Measurements from ENCODE around the gene OR2AG2.
"Not testable (repeated sequence)": the region's sequence is repeated elsewhere in the genome, so short reads cannot be mapped to it uniquely, and the experiment has no call there.

OR2AG2 gene, protein sequence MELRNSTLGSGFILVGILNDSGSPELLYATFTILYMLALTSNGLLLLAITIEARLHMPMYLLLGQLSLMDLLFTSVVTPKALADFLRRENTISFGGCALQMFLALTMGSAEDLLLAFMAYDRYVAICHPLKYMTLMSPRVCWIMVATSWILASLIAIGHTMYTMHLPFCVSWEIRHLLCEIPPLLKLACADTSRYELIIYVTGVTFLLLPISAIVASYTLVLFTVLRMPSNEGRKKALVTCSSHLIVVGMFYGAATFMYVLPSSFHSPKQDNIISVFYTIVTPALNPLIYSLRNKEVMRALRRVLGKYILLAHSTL

DNA sequence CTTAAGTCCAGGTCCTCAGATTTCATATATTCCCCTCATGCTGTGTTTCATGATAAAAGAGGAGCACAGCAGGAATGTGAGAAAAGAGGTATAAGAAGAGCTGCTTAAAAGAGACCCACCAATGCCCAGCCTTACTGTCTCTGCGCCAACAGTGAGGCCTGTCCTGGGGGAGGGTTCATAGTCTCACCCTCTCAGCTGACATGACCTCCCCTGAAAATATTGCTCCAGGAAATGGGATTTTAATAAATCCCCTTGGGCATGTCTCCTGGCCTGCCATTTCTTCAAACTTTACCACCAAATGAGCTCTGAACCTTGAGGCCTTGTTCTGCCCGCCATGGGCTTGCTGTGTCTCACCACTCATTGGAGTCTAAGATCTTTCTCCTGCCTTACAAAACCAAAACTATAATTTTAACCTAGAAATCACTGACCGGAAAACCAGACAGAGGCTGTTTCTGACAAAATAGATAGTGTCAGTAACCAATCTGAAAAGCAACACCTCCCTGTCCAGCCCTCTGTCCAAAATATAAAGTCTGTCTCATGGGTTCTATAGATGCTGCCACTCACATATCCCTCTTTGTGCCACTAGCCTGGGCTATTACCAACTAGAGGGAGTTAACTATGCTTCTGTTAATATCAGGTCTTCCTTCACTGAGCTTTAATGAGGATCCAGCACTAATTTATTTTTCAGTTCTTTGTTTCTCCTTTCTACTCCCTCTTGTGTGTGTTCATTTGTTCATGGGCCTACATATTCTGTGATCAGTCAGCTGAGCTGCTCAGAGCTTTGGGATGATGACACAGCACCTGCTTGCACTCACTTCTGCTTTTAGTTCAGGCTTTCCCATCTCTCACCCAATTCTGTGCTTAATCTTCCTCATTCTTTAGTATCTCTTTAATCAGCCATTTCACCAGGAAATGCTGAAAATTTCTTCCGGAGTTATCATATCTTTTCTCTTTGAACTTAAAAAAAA, at the start of gene OR2AG2:
Gene OR2AG2 (minus strand): TSS at position 51 of the 968 bp plus-strand sequence. CDS start 3,019 bp downstream, outside the sequence.
- DNase-seq (ENCODE audit: low spot score) = no peak
- no peaks in the 10 kb centered on the region for H3K36me3 Mint-ChIP-seq (ENCODE audit: low read depth)
- no peaks in the 10 kb centered on the region for H3K9me3 Mint-ChIP-seq
- H3K27me3 Mint-ChIP-seq (ENCODE audit: low read depth) = peaks cover 17% of the 10 kb centered on the region
- H3K4me3 Mint-ChIP-seq = no peak within 1 kb of the TSS
- no peak within 1 kb of the TSS for H3K27ac Mint-ChIP-seq
- no peaks in the 10 kb centered on the region for H3K4me1 Mint-ChIP-seq (ENCODE audit: low read depth)

DNA sequence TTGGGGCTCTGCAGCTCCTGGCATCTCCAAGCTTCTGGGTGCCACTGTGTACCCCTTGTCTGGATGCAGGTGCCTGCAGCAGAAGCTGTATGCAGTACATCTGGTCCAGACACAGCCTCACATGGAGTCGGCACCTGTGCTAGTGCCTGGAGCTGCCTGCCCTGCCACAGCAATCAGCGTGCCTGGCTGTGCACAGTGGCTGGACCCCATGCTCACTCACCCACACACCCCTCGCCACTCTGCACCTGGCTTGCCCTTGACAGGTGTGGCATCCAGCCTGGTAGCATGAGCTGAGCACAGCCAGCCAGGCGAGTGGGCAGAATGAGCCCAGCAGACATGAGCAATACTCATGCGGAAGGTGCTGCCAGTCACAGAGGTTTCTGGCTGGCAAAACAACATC, 47.2 kb upstream of the OR2AG2 start:
- H3K36me3 Mint-ChIP-seq (ENCODE audit: low read depth) = no peaks in the 10 kb centered on the region
- H3K4me3 Mint-ChIP-seq = no peak overlapping the region
- DNase-seq (ENCODE audit: low spot score) = no peak
- no peaks in the 10 kb centered on the region for H3K4me1 Mint-ChIP-seq (ENCODE audit: low read depth)
- H3K9me3 Mint-ChIP-seq = no peaks in the 10 kb centered on the region
- H3K27me3 Mint-ChIP-seq (ENCODE audit: low read depth) = peaks cover 8% of the 10 kb centered on the region
- H3K27ac Mint-ChIP-seq = no peak overlapping the region

DNA sequence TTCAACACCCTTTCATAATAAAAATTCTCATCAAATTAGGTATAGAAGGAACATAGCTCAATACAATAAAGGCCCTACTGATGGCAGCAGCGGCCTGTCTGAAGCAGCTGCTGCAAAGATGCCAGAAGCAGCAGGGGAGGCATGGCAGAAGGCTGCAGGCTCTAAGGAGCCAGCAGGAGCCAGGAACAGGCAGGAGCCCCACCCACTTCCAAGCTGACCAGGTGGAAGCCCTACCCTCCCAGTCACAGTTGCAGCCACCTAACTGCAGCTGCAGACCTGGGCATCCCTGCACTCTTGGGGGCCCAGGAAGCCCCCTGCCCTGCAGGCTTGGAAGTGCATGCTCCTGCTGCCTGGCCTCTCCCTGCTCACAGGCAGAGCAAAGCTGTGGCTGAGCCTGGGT, 45.9 kb upstream of the OR2AG2 start:
- Mint-ChIP-seq H3K36me3 (ENCODE audit: low read depth) (no peaks in the 10 kb centered on the region), H3K4me3 (no peak overlapping the region)

DNA sequence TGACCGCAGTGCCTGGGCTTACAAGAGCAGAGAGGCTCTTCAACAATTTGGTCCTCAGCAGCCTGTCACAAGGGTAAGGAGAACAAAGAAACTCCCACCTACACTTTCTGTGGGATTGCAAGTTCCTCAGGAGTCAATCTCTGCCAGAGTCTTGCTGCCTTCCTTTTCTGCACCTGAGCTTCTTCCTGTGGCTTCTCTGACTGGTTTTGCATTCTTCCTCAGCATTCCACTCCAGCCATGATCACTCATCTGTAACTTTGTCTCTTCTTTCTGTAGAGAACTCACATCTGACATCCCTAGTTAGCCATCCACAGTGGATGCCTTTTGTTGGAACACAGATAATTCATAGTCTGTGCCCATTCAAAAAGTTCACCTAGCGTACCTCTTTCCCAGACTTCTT, 41.9 kb upstream of the OR2AG2 start:
- H3K9me3 Mint-ChIP-seq = no peaks in the 10 kb centered on the region
- no peak for DNase-seq (ENCODE audit: low spot score)
- H3K27me3 Mint-ChIP-seq (ENCODE audit: low read depth) = peaks cover 12% of the 10 kb centered on the region
- H3K36me3 Mint-ChIP-seq (ENCODE audit: low read depth) = no peaks in the 10 kb centered on the region
- no peak overlapping the region for H3K4me3 Mint-ChIP-seq
- no peak overlapping the region for H3K27ac Mint-ChIP-seq
- H3K4me1 Mint-ChIP-seq (ENCODE audit: low read depth) = no peaks in the 10 kb centered on the region

More for the DNA sequence above, 45.9 kb upstream of the OR2AG2 start:
- DNase-seq (ENCODE audit: low spot score) = no peak
- H3K27me3 Mint-ChIP-seq (ENCODE audit: low read depth) = peaks cover 9% of the 10 kb centered on the region
- no peaks in the 10 kb centered on the region for H3K9me3 Mint-ChIP-seq
- no peak overlapping the region for H3K27ac Mint-ChIP-seq
- H3K4me1 Mint-ChIP-seq (ENCODE audit: low read depth) = no peaks in the 10 kb centered on the region

DNA sequence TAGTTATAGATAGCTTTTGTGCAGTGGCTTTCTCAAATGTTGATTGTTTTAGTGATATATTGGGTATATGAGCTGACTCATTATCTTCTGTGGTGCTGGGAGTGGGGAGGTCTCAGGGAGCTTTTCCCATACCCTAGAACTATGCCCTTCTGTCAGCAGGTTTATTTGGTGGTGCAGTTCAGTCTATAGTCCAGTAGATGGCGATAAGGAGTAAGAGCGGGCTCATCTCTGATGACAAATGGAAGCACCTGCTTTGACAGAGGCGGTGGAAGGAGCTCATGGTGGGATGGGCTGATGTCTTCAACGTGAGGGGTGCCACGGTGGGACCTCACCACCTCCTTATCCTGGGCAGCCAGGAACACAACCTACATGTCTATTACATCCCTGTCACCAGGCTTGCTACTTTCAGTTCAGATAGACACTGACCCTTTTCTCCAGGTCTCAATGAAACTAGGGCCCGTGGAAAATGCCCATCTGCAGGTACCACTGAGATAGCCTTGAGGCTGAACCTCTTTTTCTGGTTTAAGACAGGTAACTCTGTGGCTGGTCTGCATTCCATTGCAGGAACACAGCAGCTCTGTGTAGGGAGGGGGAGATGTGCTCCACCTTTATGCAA, 40.7 kb upstream of the OR2AG2 start:
- H3K36me3 Mint-ChIP-seq (ENCODE audit: low read depth) = no peaks in the 10 kb centered on the region
- no peaks in the 10 kb centered on the region for H3K4me1 Mint-ChIP-seq (ENCODE audit: low read depth)
- H3K9me3 Mint-ChIP-seq = no peaks in the 10 kb centered on the region
- DNase-seq (ENCODE audit: low spot score) = peak; percentile 22
- no peak overlapping the region for H3K27ac Mint-ChIP-seq
- no peak overlapping the region for H3K4me3 Mint-ChIP-seq
- peaks cover 20% of the 10 kb centered on the region for H3K27me3 Mint-ChIP-seq (ENCODE audit: low read depth)

DNA sequence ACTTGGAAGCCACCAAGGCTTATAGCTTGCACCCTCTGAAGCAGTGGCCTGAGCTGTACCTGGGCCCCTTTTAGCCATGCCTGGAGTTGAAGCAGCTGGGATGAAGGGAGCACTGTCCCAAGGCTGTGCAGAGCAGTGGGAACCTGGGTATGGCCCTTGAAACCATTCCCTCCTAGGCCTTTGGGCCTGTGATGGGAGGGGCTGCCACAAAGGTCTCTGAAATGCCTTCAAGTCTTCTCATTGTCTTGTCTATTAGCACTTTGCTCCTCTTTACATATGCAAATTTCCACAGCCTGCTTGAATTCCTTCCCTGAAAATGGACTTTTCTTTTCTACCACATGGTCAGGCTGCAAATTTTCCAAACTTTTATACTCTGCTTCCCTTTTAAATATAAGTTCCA, 29.3 kb upstream of the OR2AG2 start:
- not testable (repeated sequence) for H3K4me1 Mint-ChIP-seq (ENCODE audit: low read depth); H3K27ac Mint-ChIP-seq; H3K4me3 Mint-ChIP-seq; H3K9me3 Mint-ChIP-seq; DNase-seq (ENCODE audit: low spot score); H3K36me3 Mint-ChIP-seq (ENCODE audit: low read depth); H3K27me3 Mint-ChIP-seq (ENCODE audit: low read depth)

DNA sequence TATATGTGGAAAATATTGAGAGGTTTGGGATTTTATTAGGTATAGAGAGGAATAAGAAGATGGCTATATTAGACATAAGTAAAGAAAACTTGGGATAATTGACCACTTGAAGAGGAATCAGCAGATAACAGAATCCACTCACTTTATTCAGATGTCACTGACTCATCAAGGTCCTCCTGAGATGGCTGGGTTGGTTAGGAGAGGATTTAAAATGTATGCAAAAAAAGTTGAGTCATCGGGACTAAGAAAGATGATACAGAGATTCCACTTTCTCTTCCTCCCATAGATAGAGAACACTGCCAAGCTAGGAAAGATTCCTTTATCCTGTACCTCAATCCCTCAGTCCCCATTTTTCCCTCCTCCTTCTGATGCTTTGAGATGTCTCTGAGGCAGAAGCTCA, 27.6 kb upstream of the OR2AG2 start, which contains the start of gene OR6A2:
Gene OR6A2 (minus strand): TSS at position 288 of the 400 bp plus-strand sequence. CDS start 3,981 bp downstream, outside the sequence.
- H3K4me1 Mint-ChIP-seq (ENCODE audit: low read depth) = no peaks in the 10 kb centered on the region
- DNase-seq (ENCODE audit: low spot score) = no peak
- H3K4me3 Mint-ChIP-seq = no peak within 1 kb of the TSS
- peaks cover 3% of the 10 kb centered on the region for H3K27me3 Mint-ChIP-seq (ENCODE audit: low read depth)
- no peaks in the 10 kb centered on the region for H3K9me3 Mint-ChIP-seq
- H3K27ac Mint-ChIP-seq = no peak within 1 kb of the TSS
- H3K36me3 Mint-ChIP-seq (ENCODE audit: low read depth) = no peaks in the 10 kb centered on the region

DNA sequence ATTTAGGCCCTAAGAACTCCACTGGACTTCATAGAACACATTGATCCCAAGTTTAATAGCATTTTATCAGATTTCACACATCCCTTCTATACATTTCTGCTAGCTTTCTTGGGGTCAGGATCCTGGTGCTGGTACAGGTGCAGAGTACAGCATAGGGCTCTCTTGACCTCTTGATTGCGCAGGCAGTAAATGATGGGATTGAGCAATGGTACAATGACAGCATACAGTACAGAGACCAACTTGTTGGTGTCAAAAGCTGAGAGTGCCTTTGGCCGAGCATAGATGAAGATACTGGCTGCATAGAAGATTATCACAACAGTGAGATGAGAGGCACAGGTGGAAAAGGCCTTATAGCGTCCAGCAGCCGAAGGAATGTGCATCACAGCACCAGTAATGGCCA, 22.9 kb upstream of the OR2AG2 start:
- Mint-ChIP-seq H3K4me1 (ENCODE audit: low read depth) (no peaks in the 10 kb centered on the region), H3K27me3 (ENCODE audit: low read depth) (peaks cover 3% of the 10 kb centered on the region), H3K9me3 (no peaks in the 10 kb centered on the region), H3K36me3 (ENCODE audit: low read depth) (no peaks in the 10 kb centered on the region), H3K4me3 (no peak overlapping the region), H3K27ac (no peak overlapping the region)
- DNase-seq (ENCODE audit: low spot score) = no peak

DNA sequence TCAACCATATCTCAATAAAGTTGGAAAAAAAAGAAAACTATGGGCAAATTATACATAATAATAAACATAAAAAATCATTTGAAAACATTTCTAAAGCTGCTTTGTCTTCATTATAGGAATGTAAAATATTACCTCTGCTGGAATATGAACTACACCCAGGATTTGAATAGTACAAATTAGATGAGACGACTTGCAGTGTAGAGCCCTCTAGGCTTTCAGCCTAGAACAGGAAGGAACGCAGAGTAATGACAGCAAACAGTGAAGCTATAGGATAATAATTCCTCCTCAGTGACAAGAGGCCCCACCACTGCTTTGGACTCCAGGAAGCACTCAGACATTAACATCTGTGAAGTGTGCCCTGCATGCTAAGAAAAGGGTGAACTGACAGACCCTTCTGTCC, 18.8 kb upstream of the OR2AG2 start:
- H3K4me1 Mint-ChIP-seq (ENCODE audit: low read depth) = no peaks in the 10 kb centered on the region
- DNase-seq (ENCODE audit: low spot score) = no peak
- H3K36me3 Mint-ChIP-seq (ENCODE audit: low read depth) = no peaks in the 10 kb centered on the region
- H3K9me3 Mint-ChIP-seq = no peaks in the 10 kb centered on the region
- H3K4me3 Mint-ChIP-seq = no peak overlapping the region
- H3K27ac Mint-ChIP-seq = no peak overlapping the region
- peaks cover 8% of the 10 kb centered on the region for H3K27me3 Mint-ChIP-seq (ENCODE audit: low read depth)

DNA sequence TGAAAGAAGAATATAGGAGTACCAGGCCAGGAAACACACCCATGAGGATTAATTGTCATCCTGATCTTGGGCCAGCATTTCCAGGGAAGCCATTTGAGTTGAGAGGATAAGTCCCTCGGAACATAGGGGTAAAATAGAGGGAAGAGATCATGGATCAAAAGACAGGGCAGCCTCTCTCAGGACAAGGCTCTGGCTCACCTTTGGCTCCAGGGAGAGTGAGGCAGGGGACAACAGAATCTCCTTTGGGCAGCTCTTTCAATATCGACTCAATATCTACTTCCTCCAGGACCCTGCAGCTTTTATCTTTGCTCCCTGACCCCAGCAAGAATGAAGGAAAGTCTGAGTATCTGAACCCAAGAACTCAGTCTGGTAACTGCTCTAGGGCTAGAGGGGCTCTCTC, 10.9 kb upstream of the OR2AG2 start, which contains the start of gene OR2AG1:
Gene OR2AG1 (plus strand): TSS at position 301 of the 400 bp plus-strand sequence. CDS start 2,018 bp downstream, outside the sequence.
- H3K27ac Mint-ChIP-seq = no peak within 1 kb of the TSS
- no peaks in the 10 kb centered on the region for H3K36me3 Mint-ChIP-seq (ENCODE audit: low read depth)
- DNase-seq (ENCODE audit: low spot score) = no peak
- no peak within 1 kb of the TSS for H3K4me3 Mint-ChIP-seq
- peaks cover 20% of the 10 kb centered on the region for H3K27me3 Mint-ChIP-seq (ENCODE audit: low read depth)
- H3K9me3 Mint-ChIP-seq = no peaks in the 10 kb centered on the region
- H3K4me1 Mint-ChIP-seq (ENCODE audit: low read depth) = no peaks in the 10 kb centered on the region

DNA sequence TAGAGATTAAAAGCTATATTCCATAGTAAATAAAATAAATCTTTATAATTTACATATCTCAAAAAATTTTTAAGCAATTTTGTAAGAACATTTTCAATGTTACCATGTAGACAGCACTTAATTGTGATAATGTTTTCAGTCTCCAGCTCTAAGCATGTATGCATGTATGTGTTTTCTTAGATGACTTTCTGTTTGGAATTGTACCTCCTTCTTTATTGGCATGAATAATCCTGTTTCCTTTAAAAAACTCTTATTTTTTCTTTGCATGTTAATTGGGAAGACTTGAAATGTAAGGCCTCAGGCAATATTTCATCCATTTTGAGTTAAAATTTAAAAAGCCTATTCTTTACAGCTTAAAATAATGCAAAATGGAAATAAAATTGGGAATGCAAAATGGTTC, 9.1 kb upstream of the OR2AG2 start:
- Mint-ChIP-seq H3K4me3 (no peak overlapping the region), H3K36me3 (ENCODE audit: low read depth) (no peaks in the 10 kb centered on the region), H3K27ac (no peak overlapping the region), H3K4me1 (ENCODE audit: low read depth) (no peaks in the 10 kb centered on the region), H3K9me3 (no peaks in the 10 kb centered on the region), H3K27me3 (ENCODE audit: low read depth) (peaks cover 23% of the 10 kb centered on the region)
- no peak for DNase-seq (ENCODE audit: low spot score)

DNA sequence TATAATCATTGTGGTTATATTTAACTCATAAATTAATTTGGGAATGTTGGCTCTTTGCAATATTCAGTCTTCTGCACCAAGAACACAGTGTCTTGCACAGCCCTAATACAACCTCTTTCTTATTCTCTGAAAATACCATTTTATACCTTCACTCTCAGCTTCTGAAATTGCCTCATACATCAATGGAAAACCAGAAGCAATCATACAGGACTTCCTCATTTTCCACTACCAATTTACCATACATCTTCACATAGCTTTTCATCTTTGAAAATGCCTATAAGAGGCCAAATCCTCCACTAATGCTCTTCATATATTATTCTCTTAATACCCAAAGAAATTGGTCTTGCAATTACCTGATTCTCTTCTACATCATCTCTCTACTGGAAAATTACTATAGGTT, 6.7 kb upstream of the OR2AG2 start:
- Mint-ChIP-seq H3K4me3 (no peak overlapping the region), H3K27me3 (ENCODE audit: low read depth) (peaks cover 18% of the 10 kb centered on the region), H3K36me3 (ENCODE audit: low read depth) (no peaks in the 10 kb centered on the region), H3K4me1 (ENCODE audit: low read depth) (no peaks in the 10 kb centered on the region), H3K9me3 (no peaks in the 10 kb centered on the region), H3K27ac (no peak overlapping the region)
- DNase-seq (ENCODE audit: low spot score) = no peak

DNA sequence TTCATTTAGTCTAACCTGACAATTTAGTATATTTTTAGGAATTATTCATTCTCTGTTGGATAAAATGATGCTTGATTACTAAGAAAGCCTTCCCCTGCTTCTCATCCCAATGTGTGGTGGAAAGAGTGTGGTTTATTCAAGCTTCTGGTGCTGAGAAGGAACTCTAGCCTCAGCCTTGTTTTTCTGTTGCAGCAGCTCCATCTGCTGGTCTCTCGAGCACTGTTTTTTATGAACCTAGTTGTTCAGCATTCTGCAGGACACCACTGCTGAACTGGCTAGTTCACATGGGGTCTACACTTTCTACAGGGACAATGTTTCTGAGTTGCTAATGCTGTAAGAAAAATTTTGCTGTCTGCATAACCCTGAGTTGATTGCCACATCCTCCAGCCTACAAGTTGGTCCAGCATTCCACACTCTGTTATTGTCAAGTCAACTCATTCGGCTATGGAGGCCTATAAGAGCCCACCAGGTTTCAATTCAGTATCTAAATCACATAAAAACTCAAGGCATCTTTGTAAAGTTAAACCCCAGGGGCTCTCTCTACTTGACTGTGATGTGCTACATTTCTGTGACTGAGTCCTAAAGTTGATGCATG, 14.3 kb downstream of the OR2AG2 start:
- DNase-seq (ENCODE audit: low spot score) = peak; percentile 36
- no peak overlapping the region for H3K4me3 Mint-ChIP-seq
- no peaks in the 10 kb centered on the region for H3K9me3 Mint-ChIP-seq
- H3K27me3 Mint-ChIP-seq (ENCODE audit: low read depth) = peaks cover 12% of the 10 kb centered on the region
- H3K4me1 Mint-ChIP-seq (ENCODE audit: low read depth) = peaks cover 3% of the 10 kb centered on the region
- no peaks in the 10 kb centered on the region for H3K36me3 Mint-ChIP-seq (ENCODE audit: low read depth)
- no peak overlapping the region for H3K27ac Mint-ChIP-seq
